Right lobe of liver (tissue), 4 donors: ENCODE results near the gene SIGLEC12.

Source experiments
- CTCF ChIP-seq, 4 donors: fragments of 200-600 bp in 3 of 4; fragments of 450-650 bp in 1 of 4; IDR thresholded peaks; one replicate each; pipeline versions ENCODE4 v1.5.1 to v1.8.0; 2016 to 2022; ENCODE audit warnings: antibody characterized with exemption in 4 of 4, mild to moderate bottlenecking in 2 of 4
- POLR2A ChIP-seq: fragments of 450-650 bp; IDR thresholded peaks from one replicate; pipeline ENCODE4 v1.6.1; 2017; ENCODE audit warnings: antibody characterized with exemption, mild to moderate bottlenecking
- donor health status: DM: no; HTN: no; CAD: no.
- donor health status: DM: no; HTN: no; CAD: no.
- donor health status: DM: no; HTN: yes; CAD: no.

DNA sequence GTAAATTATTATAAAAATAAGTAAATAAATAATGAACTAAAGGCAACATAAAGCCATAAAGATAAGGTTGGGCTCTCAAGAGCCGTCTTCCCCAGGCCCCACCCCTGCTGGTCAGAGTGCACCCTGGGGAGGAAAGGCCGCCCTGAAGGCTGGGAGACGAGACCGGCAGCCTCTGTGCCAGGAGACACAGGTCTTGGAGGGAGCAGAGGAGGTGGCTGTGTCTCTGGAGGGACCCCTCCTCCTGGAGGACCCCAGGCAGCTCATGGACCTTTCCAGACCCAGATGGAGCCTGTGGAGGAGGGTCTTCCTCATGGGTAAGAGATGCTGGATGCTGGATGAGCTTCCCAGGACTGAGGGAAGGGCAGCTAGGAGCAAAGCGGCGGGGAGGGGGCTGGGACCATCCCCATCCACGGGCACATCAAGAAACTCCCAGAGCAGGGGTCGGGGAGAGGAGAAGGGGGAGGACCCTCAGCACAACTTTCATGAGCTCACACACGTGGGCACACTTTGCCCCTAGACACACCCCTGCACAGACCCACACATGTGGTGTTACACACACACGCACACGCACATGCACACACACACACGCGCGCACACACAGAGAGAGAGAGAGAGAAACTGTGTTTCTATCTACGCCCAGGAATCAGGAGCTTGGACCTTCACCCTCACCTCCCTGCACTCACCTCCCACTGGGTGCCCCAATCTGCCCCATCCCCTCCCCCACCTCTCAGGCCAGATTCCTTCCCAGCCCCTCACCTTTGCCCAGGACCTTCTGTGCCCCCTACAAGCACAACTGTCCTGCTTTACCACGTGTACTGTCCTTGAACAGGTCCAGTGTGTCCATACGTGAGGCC is 23.0 kb downstream of the SIGLEC12 start, which contains the start of gene CEACAM18:
- TF ChIP-seq POLR2A (no peak), CTCF (IDR thresholded peaks at IDR 0.05) (no peak)
